Endothelial cell (in vitro differentiated cells): ENCODE data around the gene CNGA3. TPM values are rescaled to one million over a fixed set of nuclear protein-coding genes. Genes with fewer than 3 reads are reported as not detected.

ENCODE experiments used
- DNase-seq: peaks from one replicate; pipeline ENCODE4 v3.0.0; 2021; ENCODE audit warnings: low spot score
- H3K27ac Mint-ChIP-seq: one replicate; pipeline ENCODE4 v1.8.0; 2021; ENCODE audit warnings: mixed read lengths, inconsistent platforms; ENCODE audit not compliant: unreplicated experiment
- H3K27me3 Mint-ChIP-seq: one replicate; pipeline ENCODE4 v1.8.0; 2021; ENCODE audit warnings: mild to moderate bottlenecking, moderate library complexity, mixed read lengths, inconsistent platforms; ENCODE audit not compliant: unreplicated experiment
- H3K36me3 Mint-ChIP-seq: one replicate; pipeline ENCODE4 v1.8.0; 2021; ENCODE audit warnings: mild to moderate bottlenecking, low read depth, mixed read lengths, inconsistent platforms; ENCODE audit not compliant: unreplicated experiment
- H3K4me1 Mint-ChIP-seq: one replicate; pipeline ENCODE4 v1.8.0; 2021; ENCODE audit warnings: mild to moderate bottlenecking, mixed read lengths, inconsistent platforms; ENCODE audit not compliant: unreplicated experiment
- H3K4me3 Mint-ChIP-seq: one replicate; pipeline ENCODE4 v1.8.0; 2021; ENCODE audit warnings: mild to moderate bottlenecking, mixed read lengths, inconsistent platforms; ENCODE audit not compliant: unreplicated experiment
- H3K9me3 Mint-ChIP-seq: one replicate; pipeline ENCODE4 v1.8.0; 2021; ENCODE audit warnings: mixed read lengths, inconsistent platforms; ENCODE audit not compliant: unreplicated experiment
- total RNA-seq: library from RNA; stranded (reverse); fragmentation: NEBNext Ultra II Directional; extraction: Animal tissue kit (Norgen Biotek cat#: 25700); gene quantifications from one replicate; pipeline ENCODE4 v1.2.1, GENCODE V29; 2021; ENCODE audit not compliant: unreplicated experiment
- TF ChIP-seq, protein P1 (sequence below): fragments of 200-600 bp; sonication (generic); IDR thresholded peaks from one replicate; pipeline ENCODE4 v1.5.0; 2021; ENCODE audit warnings: antibody characterized with exemption; ENCODE audit not compliant: unreplicated experiment

The CNGA3 gene
- total RNA-seq, 1 donor from 2014 or later, result 0.10 TPM

DNA sequence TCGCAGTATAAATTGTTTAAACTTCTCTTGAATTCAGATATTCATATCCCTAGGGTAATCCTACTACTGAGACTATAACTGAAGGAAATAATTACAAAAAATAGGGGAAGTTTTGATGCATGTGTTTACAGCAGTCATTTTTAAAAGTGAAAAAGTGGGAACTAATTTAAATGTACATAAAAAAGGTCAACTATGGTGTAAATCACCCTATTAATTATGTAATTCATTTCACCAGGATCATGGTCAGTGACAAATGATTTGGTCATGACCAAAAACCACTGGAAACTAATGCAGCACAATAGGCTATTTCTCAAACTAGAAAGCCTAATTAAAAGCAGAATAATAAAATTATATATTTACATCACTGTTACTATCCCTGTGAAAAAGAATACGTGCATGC lies 5.0 kb upstream of the CNGA3 start:
- Mint-ChIP-seq H3K36me3 (peaks cover 3% of the 10 kb centered on the region), H3K9me3 (no peaks in the 10 kb centered on the region), H3K4me1 (peaks cover 3% of the 10 kb centered on the region), H3K27ac (no peak overlapping the region), H3K4me3 (no peak overlapping the region), H3K27me3 (peaks cover 4% of the 10 kb centered on the region)
- TF ChIP-seq, protein P1, sequence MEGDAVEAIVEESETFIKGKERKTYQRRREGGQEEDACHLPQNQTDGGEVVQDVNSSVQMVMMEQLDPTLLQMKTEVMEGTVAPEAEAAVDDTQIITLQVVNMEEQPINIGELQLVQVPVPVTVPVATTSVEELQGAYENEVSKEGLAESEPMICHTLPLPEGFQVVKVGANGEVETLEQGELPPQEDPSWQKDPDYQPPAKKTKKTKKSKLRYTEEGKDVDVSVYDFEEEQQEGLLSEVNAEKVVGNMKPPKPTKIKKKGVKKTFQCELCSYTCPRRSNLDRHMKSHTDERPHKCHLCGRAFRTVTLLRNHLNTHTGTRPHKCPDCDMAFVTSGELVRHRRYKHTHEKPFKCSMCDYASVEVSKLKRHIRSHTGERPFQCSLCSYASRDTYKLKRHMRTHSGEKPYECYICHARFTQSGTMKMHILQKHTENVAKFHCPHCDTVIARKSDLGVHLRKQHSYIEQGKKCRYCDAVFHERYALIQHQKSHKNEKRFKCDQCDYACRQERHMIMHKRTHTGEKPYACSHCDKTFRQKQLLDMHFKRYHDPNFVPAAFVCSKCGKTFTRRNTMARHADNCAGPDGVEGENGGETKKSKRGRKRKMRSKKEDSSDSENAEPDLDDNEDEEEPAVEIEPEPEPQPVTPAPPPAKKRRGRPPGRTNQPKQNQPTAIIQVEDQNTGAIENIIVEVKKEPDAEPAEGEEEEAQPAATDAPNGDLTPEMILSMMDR, result no peak
- DNase-seq, result no peak

DNA sequence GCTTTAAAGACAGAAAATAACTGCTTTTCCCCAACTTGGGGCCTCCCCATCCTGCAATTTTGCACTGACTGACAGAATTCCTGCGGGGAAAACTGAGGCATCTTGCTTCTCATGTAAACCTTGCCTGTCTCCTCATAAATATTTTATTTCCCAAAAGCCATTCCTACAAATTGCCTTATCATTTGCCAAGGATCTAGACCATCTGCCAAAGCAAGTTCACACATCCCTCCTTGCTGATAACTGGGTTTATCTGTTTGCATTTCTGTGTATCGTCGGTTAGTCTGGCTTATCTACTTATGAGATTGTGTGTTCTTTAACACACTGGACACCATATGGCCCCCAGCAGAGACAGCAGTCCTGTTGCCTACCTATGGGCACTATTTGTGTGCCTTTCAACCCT lies 3.0 kb upstream of the CNGA3 start:
- H3K4me1 Mint-ChIP-seq, result peaks cover 9% of the 10 kb centered on the region
- DNase-seq, result no peak
- no peaks in the 10 kb centered on the region for H3K9me3 Mint-ChIP-seq
- TF ChIP-seq, protein P1, result no peak
- H3K27me3 Mint-ChIP-seq, result peaks cover 13% of the 10 kb centered on the region
- no peak overlapping the region for H3K4me3 Mint-ChIP-seq
- H3K27ac Mint-ChIP-seq, result no peak overlapping the region
- peaks cover 3% of the 10 kb centered on the region for H3K36me3 Mint-ChIP-seq

- peak overlapping the region; percentile 58 for H3K4me3 Mint-ChIP-seq
- H3K4me1 Mint-ChIP-seq, result peaks cover 9% of the 10 kb centered on the region
- no peak for DNase-seq
- TF ChIP-seq, protein P1, result no peak
- no peak overlapping the region for H3K27ac Mint-ChIP-seq
- H3K36me3 Mint-ChIP-seq, result peaks cover 3% of the 10 kb centered on the region
- peaks cover 18% of the 10 kb centered on the region for H3K27me3 Mint-ChIP-seq
- H3K9me3 Mint-ChIP-seq, result no peaks in the 10 kb centered on the region
Measured at GRCh38 chr2:98347298-98348065, 1.2 kb downstream of the CNGA3 start.

GRCh38 chr2:98348066-98348561 lies 1.9 kb downstream of the CNGA3 start:
- H3K27me3 Mint-ChIP-seq, result peaks cover 18% of the 10 kb centered on the region
- H3K27ac Mint-ChIP-seq, result no peak overlapping the region
- H3K4me1 Mint-ChIP-seq, result peaks cover 9% of the 10 kb centered on the region
- peak; percentile 11 for DNase-seq
- TF ChIP-seq, protein P1, result no peak
- no peaks in the 10 kb centered on the region for H3K9me3 Mint-ChIP-seq
- H3K4me3 Mint-ChIP-seq, result peak overlapping the region; percentile 58
- H3K36me3 Mint-ChIP-seq, result peaks cover 3% of the 10 kb centered on the region

- TF ChIP-seq, protein P1, result no peak
- H3K4me3 Mint-ChIP-seq, result no peak overlapping the region
- H3K9me3 Mint-ChIP-seq, result no peaks in the 10 kb centered on the region
- H3K27me3 Mint-ChIP-seq, result peaks cover 19% of the 10 kb centered on the region
- H3K36me3 Mint-ChIP-seq, result peaks cover 3% of the 10 kb centered on the region
- H3K27ac Mint-ChIP-seq, result no peak overlapping the region
- no peak for DNase-seq
- H3K4me1 Mint-ChIP-seq, result peaks cover 9% of the 10 kb centered on the region
Measured at GRCh38 chr2:98350411-98350810, 4.2 kb downstream of the CNGA3 start.
